ENCODE data around the gene GABRP. TPM values are rescaled to one million over a fixed set of nuclear protein-coding genes. Genes with fewer than 3 reads are reported as not detected.

The GABRP gene
- 1 to 10 TPM in 1 of 4 donors, not detected in 3; 2.1 TPM for total RNA-seq

DNA sequence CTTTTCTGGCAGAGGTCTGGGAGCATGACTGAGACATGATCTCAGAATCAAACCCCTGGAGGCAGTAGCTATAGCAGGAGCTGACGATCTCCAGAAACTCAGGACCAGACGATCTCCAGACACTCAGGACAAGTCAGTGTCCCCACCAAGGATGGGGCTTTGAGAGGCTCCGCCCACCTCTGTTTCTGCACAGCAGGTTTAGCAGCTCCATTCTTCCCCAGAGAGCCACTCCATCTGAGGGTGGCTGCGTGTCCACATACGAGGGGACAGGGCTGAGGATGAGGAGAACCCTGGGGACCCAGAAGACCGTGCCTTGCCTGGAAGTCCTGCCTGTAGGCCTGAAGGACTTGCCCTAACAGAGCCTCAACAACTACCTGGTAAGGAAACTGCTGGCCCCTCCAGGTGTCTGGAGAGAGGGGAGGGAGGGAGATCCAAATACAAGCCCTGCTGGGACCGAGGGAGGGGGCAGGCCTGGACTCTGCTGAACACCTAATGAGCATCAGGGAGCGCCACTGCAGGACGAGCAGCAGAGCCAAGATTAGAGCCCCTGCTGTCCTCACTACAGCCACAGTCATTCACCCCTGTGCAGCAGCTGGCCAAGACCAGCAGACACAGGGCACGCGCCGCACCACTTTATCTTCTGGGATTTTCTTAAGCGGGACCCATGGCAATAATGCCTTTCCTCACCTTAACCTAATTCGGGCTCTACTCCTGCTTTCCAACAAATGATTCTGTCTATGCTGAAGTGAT lies at the start of gene GABRP:
GABRP (plus strand) TSS at position 228 of the 750 bp plus-strand sequence. CDS start 4,891 bp downstream, outside the sequence.
- Histone ChIP-seq H3K27me3 (no peaks in the 10 kb centered on the region), H3K4me3 (no peak within 1 kb of the TSS), H3K36me3 (no peaks in the 10 kb centered on the region), H3K27ac (no peak within 1 kb of the TSS), H3K9me3 (no peaks in the 10 kb centered on the region), H3K4me1 (no peaks in the 10 kb centered on the region)
- TF ChIP-seq EP300 (IDR thresholded peaks at IDR 0.05) = no peak
- no peak for TF ChIP-seq POLR2AphosphoS5 (IDR thresholded peaks at IDR 0.05)
- TF ChIP-seq CTCF (IDR thresholded peaks at IDR 0.05) = no peak
- TF ChIP-seq POLR2A (IDR thresholded peaks at IDR 0.05) = no peak
- 93% methylated on average over 3 of the region's 14 CpGs; no CpG with 5 or more reads in 1 of the 2 donors for WGBS, 2 donors (ENCODE audit: low coverage in 1 of 2)
- no peak for ATAC-seq

DNA sequence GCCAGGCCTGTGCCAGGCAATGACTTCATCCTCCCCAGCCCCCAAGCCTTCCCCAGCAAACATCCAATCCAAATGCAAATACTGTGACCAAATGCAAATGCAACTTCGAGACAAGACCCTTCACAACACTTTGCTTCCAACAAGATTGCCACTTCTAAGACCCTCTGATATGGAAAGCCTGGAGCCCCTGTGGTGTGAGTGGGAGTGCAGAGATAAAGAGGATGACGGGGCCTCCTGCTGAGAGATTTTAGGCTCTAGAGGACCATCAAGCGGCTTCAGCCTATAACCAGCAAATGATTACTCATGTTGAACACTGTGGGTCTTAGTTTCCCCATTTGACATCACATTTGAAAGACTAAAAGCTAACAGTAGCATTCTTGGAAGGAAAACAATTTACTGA lies 46.6 kb upstream of the GABRP start:
- Histone ChIP-seq H3K36me3 (no peaks in the 10 kb centered on the region), H3K4me3 (no peak overlapping the region), H3K4me1 (no peaks in the 10 kb centered on the region), H3K27ac (no peak overlapping the region), H3K9me3 (peaks cover 0 to 27% (median 0%) of the 10 kb centered on the region in 3 donors), H3K27me3 (peaks cover 5% of the 10 kb centered on the region)
- TF ChIP-seq EP300 (IDR thresholded peaks at IDR 0.05) (no peak), POLR2A (IDR thresholded peaks at IDR 0.05) (no peak), POLR2AphosphoS5 (IDR thresholded peaks at IDR 0.05) (no peak), CTCF (IDR thresholded peaks at IDR 0.05) (no peak)
- no peak for ATAC-seq
- 25 to 71% methylated on average over 2 to 3 of the region's 3 CpGs for WGBS, 2 donors (ENCODE audit: low coverage in 1 of 2)

- no peaks in the 10 kb centered on the region for H3K4me1 ChIP-seq
- no peak overlapping the region for H3K27ac ChIP-seq
- ATAC-seq = no peak
- H3K9me3 ChIP-seq = peaks cover 0 to 27% (median 0%) of the 10 kb centered on the region in 3 donors
- no peak for TF ChIP-seq EP300 (IDR thresholded peaks at IDR 0.05)
- no peak for TF ChIP-seq POLR2A (IDR thresholded peaks at IDR 0.05)
- TF ChIP-seq POLR2AphosphoS5 (IDR thresholded peaks at IDR 0.05) = no peak
- no peak for TF ChIP-seq CTCF (IDR thresholded peaks at IDR 0.05)
- WGBS, 2 donors (ENCODE audit: low coverage in 1 of 2) = 86% methylated on average over 1 of the region's 1 CpG; no CpG with 5 or more reads in 1 of the 2 donors
- no peak overlapping the region for H3K4me3 ChIP-seq
- peaks cover 5% of the 10 kb centered on the region for H3K27me3 ChIP-seq
- H3K36me3 ChIP-seq = no peaks in the 10 kb centered on the region
These were observed 45.9 kb upstream of the GABRP start for GRCh38 chr5:170737591-170737990.

DNA sequence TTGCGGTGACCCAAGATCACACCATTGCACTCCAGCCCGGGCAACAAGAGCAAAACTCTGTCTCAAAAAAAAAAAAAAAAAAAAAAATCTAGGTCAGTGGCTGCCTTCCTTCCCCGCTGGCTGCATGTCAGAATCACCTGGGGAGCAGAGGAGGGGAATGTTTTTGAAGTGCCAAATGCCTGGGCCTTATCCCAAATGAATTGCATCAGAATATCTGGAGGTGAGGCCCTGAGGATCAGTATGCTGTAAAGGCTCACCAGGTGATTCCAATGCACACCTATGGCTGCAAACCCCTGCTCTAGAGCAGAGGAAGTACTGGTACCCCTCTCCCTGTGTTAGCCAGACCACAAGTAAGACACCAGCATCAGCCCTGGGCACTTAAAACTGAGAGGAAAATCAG lies 44.7 kb upstream of the GABRP start:
- TF ChIP-seq POLR2AphosphoS5 (IDR thresholded peaks at IDR 0.05) = no peak
- WGBS, 2 donors (ENCODE audit: low coverage in 1 of 2) = 42% methylated on average over 3 of the region's 3 CpGs; no CpG with 5 or more reads in 1 of the 2 donors

DNA sequence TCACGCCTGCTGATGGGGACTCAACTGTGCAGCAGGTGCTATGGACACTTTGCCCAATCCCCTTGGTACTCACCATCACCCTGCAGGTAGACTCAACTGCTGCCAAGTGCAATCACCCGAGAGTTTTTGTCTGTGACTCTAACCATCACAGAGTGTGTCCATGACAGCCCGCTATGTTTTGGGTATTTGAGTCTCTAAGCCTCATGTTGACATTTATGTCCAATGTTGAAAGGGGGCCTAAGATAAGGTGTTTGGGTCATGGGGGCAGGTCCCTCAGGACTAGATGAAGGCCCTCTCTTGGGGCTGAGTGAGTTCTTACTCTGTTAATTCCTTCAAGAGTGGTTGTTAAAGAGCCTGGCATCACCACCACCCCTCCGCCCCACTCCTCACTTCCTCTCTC lies 44.1 kb upstream of the GABRP start:
- no peak for TF ChIP-seq EP300 (IDR thresholded peaks at IDR 0.05)
- TF ChIP-seq POLR2AphosphoS5 (IDR thresholded peaks at IDR 0.05) = no peak
- no peak for TF ChIP-seq CTCF (IDR thresholded peaks at IDR 0.05)
- TF ChIP-seq POLR2A (IDR thresholded peaks at IDR 0.05) = no peak
- ATAC-seq = no peak
- peaks cover 5% of the 10 kb centered on the region for H3K27me3 ChIP-seq
- H3K4me1 ChIP-seq = peaks cover 0 to 6% (median 3%) of the 10 kb centered on the region in 3 donors
- WGBS, 2 donors (ENCODE audit: low coverage in 1 of 2) = 90 to 92% methylated on average over 2 of the region's 4 CpGs
- peaks cover 0 to 22% (median 0%) of the 10 kb centered on the region in 3 donors for H3K9me3 ChIP-seq
- H3K27ac ChIP-seq = no peak overlapping the region
- H3K36me3 ChIP-seq = no peaks in the 10 kb centered on the region
- no peak overlapping the region for H3K4me3 ChIP-seq

More for the DNA sequence above, 44.7 kb upstream of the GABRP start:
- H3K27me3 ChIP-seq = peaks cover 5% of the 10 kb centered on the region
- ATAC-seq = no peak
- H3K36me3 ChIP-seq = no peaks in the 10 kb centered on the region
- H3K9me3 ChIP-seq = peaks cover 0 to 27% (median 0%) of the 10 kb centered on the region in 3 donors
- no peak overlapping the region for H3K4me3 ChIP-seq
- H3K27ac ChIP-seq = no peak overlapping the region
- peaks cover 0 to under 1% (median 0%) of the 10 kb centered on the region in 3 donors for H3K4me1 ChIP-seq
